ENCODE measurements around the gene SHISAL1.

Gene SHISAL1

GRCh38 chr22:44229331-44229730 is 83.4 kb downstream of the SHISAL1 start:
- H3K4me3 ChIP-seq (ENCODE audit: low read depth in 1 of 2, low read length in 2 of 2) = no peak overlapping the region
- no peaks in the 10 kb centered on the region for H3K4me1 ChIP-seq (ENCODE audit: insufficient read depth, low read length)
- no peak overlapping the region for H3K27ac ChIP-seq (ENCODE audit: low read depth, low read length)
- H3K9me3 ChIP-seq (ENCODE audit: low read length) = no peaks in the 10 kb centered on the region
- H3K36me3 ChIP-seq (ENCODE audit: insufficient read depth, low read length) = no peaks in the 10 kb centered on the region
- H3K9ac ChIP-seq (ENCODE audit: low read length) = no peak overlapping the region
- peaks cover 0 to 3% of the 10 kb centered on the region in 2 donors for H3K27me3 ChIP-seq (ENCODE audit: control insufficient read depth in 1 of 2, insufficient read depth in 2 of 2, low read length in 2 of 2)

DNA sequence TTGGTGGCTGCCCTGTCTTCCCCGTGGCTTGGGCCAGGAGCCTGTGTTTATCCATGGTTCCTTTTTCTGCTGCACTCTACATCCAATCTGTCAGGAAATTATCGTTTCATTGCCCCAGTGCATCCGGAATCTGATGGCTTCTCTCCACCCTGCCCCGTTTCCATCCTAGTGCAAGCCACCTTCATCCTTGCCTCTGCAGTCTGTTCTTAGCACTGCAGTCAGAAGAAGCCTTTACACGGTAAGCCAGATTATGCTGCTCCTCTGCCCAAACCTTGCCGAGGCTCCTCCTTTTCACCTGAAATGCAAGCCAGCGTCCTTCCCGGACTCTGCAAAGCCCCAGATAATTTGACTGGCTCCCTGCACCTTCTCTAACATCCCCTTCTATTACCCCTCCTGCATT is 86.9 kb downstream of the SHISAL1 start:
- Histone ChIP-seq H3K27ac (ENCODE audit: low read depth, low read length) (no peak overlapping the region), H3K9ac (ENCODE audit: low read length) (no peak overlapping the region), H3K27me3 (ENCODE audit: control insufficient read depth in 1 of 2, insufficient read depth in 2 of 2, low read length in 2 of 2) (peaks cover 0 to 3% of the 10 kb centered on the region in 2 donors), H3K9me3 (ENCODE audit: low read length) (no peaks in the 10 kb centered on the region), H3K4me1 (ENCODE audit: insufficient read depth, low read length) (no peaks in the 10 kb centered on the region), H3K4me3 (ENCODE audit: low read depth in 1 of 2, low read length in 2 of 2) (no peak overlapping the region), H3K36me3 (ENCODE audit: insufficient read depth, low read length) (no peaks in the 10 kb centered on the region)

GRCh38 chr22:44225091-44225689 is 87.6 kb downstream of the SHISAL1 start:
- no peak overlapping the region for H3K27ac ChIP-seq (ENCODE audit: low read depth, low read length)
- H3K4me1 ChIP-seq (ENCODE audit: insufficient read depth, low read length) = no peaks in the 10 kb centered on the region
- H3K9ac ChIP-seq (ENCODE audit: low read length) = no peak overlapping the region
- H3K36me3 ChIP-seq (ENCODE audit: insufficient read depth, low read length) = no peaks in the 10 kb centered on the region
- no peak overlapping the region for H3K4me3 ChIP-seq (ENCODE audit: low read depth in 1 of 2, low read length in 2 of 2)
- no peaks in the 10 kb centered on the region for H3K9me3 ChIP-seq (ENCODE audit: low read length)
- peaks cover 0 to 3% of the 10 kb centered on the region in 2 donors for H3K27me3 ChIP-seq (ENCODE audit: control insufficient read depth in 1 of 2, insufficient read depth in 2 of 2, low read length in 2 of 2)

DNA sequence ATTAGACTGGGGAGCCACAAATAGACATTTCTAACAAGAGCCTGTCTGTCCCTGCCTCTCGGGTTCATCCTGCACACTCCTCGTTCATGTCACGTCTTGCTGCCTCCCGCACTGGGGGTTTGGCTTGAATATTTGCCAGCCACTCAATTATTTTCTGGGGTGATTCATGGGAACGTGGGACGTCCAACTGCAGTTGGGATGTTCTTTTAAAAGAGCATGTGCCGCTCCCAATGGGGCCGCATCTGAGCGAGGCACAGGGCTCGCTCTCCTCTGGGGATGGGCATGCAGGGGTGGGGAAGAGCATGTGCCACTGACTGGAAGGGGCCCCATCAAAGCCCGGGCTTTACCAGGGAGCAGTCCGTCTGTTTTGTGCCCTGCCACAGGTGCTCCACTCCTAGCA is 88.6 kb downstream of the SHISAL1 start:
- Histone ChIP-seq H3K27me3 (ENCODE audit: control insufficient read depth in 1 of 2, insufficient read depth in 2 of 2, low read length in 2 of 2) (peaks cover 0 to 3% of the 10 kb centered on the region in 2 donors), H3K9me3 (ENCODE audit: low read length) (no peaks in the 10 kb centered on the region), H3K27ac (ENCODE audit: low read depth, low read length) (no peak overlapping the region), H3K4me1 (ENCODE audit: insufficient read depth, low read length) (no peaks in the 10 kb centered on the region), H3K4me3 (ENCODE audit: low read depth in 1 of 2, low read length in 2 of 2) (no peak overlapping the region), H3K36me3 (ENCODE audit: insufficient read depth, low read length) (no peaks in the 10 kb centered on the region), H3K9ac (ENCODE audit: low read length) (no peak overlapping the region)

DNA sequence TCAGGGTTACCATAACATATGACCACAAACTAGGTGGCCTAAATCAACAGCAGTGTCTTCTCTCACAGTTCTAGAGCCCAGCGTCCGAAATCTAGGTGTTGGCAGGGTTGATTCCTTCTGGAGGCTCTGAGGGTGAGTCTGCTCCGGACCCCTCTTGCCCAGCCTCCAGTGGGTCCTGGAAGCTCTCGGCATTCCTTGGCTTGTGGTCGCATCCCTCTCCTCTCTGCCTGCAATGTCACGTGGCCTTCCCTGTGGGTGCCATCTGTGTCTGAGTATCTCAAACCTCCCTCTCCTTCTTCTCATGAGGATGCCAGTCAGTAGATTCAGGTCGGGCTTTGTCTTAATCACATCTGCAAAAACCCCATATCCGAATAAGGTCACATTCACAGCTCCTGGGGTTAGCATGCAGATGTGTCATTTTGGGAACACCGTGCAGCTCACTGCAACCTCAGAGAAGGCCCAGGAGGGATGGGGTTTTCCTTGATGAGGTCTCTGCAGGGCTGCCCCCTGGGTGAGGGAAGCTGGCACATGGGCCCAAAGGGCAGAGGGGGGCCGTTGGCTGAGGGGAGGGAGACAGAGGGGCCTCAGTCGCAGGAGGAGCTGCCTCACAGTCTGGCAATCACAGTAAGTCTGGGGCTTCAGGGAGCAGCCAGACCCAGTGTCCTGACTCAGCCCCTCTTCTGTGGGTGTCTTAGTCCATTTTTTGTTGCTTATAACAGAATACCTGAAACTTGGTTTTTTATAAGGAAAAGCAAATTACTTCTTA is 90.9 kb downstream of the SHISAL1 start:
- Histone ChIP-seq H3K9ac (ENCODE audit: low read length) (no peak overlapping the region), H3K36me3 (ENCODE audit: insufficient read depth, low read length) (no peaks in the 10 kb centered on the region), H3K9me3 (ENCODE audit: low read length) (no peaks in the 10 kb centered on the region), H3K27ac (ENCODE audit: low read depth, low read length) (no peak overlapping the region), H3K4me1 (ENCODE audit: insufficient read depth, low read length) (no peaks in the 10 kb centered on the region), H3K4me3 (ENCODE audit: low read depth in 1 of 2, low read length in 2 of 2) (no peak overlapping the region), H3K27me3 (ENCODE audit: control insufficient read depth in 1 of 2, insufficient read depth in 2 of 2, low read length in 2 of 2) (peaks cover 0 to 3% of the 10 kb centered on the region in 2 donors)

GRCh38 chr22:44220727-44221680 is 91.7 kb downstream of the SHISAL1 start:
- Histone ChIP-seq H3K36me3 (ENCODE audit: insufficient read depth, low read length) (no peaks in the 10 kb centered on the region), H3K9ac (ENCODE audit: low read length) (no peak overlapping the region), H3K4me1 (ENCODE audit: insufficient read depth, low read length) (no peaks in the 10 kb centered on the region), H3K4me3 (ENCODE audit: low read depth in 1 of 2, low read length in 2 of 2) (no peak overlapping the region), H3K27ac (ENCODE audit: low read depth, low read length) (no peak overlapping the region), H3K27me3 (ENCODE audit: control insufficient read depth in 1 of 2, insufficient read depth in 2 of 2, low read length in 2 of 2) (peaks cover 0 to 3% of the 10 kb centered on the region in 2 donors), H3K9me3 (ENCODE audit: low read length) (no peaks in the 10 kb centered on the region)

DNA sequence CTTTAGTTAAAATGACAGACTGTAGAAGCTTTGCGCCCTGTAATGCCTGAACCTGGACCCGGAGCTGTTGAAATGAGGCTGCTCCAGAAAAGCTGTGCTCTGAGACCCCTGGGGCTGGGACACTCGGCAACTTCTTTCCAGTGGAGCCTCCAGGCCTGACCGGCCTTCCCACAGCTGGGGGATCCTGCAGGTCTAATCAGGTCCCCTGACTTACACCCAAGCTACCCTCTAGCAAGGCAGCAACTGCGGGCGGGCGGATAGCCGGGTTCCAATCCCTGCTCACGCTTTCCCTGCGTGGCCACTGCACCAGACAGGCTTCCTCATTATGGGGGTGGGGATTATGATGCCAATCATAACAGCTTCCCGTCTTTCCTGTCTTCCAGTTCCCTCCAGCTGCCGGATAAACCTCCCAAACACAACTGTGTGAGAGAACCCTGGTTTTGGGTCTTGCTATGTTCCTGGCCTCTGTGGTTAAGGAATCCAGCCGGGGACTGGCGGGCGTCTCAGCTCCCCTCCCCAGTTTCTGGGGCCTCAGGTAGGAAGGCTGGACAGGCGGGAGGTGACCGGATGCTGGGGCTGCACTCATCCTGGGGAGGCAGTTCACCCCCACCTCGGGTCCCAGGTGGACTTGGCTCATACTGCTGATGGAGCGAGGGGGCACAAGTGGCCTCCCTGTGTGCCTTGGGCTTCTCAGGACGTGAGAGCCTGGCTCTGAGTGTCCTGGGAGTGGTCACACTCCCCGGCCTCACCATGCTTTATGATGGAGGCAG is 93.5 kb downstream of the SHISAL1 start:
- no peaks in the 10 kb centered on the region for H3K9me3 ChIP-seq (ENCODE audit: low read length)
- no peak overlapping the region for H3K27ac ChIP-seq (ENCODE audit: low read depth, low read length)
- H3K4me3 ChIP-seq (ENCODE audit: low read depth in 1 of 2, low read length in 2 of 2) = no peak overlapping the region
- no peaks in the 10 kb centered on the region for H3K27me3 ChIP-seq (ENCODE audit: control insufficient read depth in 1 of 2, insufficient read depth in 2 of 2, low read length in 2 of 2)
- H3K9ac ChIP-seq (ENCODE audit: low read length) = no peak overlapping the region
- H3K4me1 ChIP-seq (ENCODE audit: insufficient read depth, low read length) = no peaks in the 10 kb centered on the region
- no peaks in the 10 kb centered on the region for H3K36me3 ChIP-seq (ENCODE audit: insufficient read depth, low read length)

GRCh38 chr22:44218071-44218470 is 94.7 kb downstream of the SHISAL1 start:
- Histone ChIP-seq H3K9ac (ENCODE audit: low read length) (no peak overlapping the region), H3K4me1 (ENCODE audit: insufficient read depth, low read length) (no peaks in the 10 kb centered on the region), H3K27me3 (ENCODE audit: control insufficient read depth in 1 of 2, insufficient read depth in 2 of 2, low read length in 2 of 2) (no peaks in the 10 kb centered on the region), H3K27ac (ENCODE audit: low read depth, low read length) (no peak overlapping the region), H3K9me3 (ENCODE audit: low read length) (no peaks in the 10 kb centered on the region), H3K36me3 (ENCODE audit: insufficient read depth, low read length) (no peaks in the 10 kb centered on the region), H3K4me3 (ENCODE audit: low read depth in 1 of 2, low read length in 2 of 2) (no peak overlapping the region)

- H3K9ac ChIP-seq (ENCODE audit: low read length) = no peak overlapping the region
- H3K4me1 ChIP-seq (ENCODE audit: insufficient read depth, low read length) = peaks cover 7% of the 10 kb centered on the region
- no peaks in the 10 kb centered on the region for H3K27me3 ChIP-seq (ENCODE audit: control insufficient read depth in 1 of 2, insufficient read depth in 2 of 2, low read length in 2 of 2)
- no peaks in the 10 kb centered on the region for H3K9me3 ChIP-seq (ENCODE audit: low read length)
- H3K4me3 ChIP-seq (ENCODE audit: low read depth in 1 of 2, low read length in 2 of 2) = no peak overlapping the region
- no peaks in the 10 kb centered on the region for H3K36me3 ChIP-seq (ENCODE audit: insufficient read depth, low read length)
- no peak overlapping the region for H3K27ac ChIP-seq (ENCODE audit: low read depth, low read length)
Observed at GRCh38 chr22:44217346-44217745, 95.4 kb downstream of the SHISAL1 start.

- no peaks in the 10 kb centered on the region for H3K36me3 ChIP-seq (ENCODE audit: insufficient read depth, low read length)
- no peaks in the 10 kb centered on the region for H3K27me3 ChIP-seq (ENCODE audit: control insufficient read depth in 1 of 2, insufficient read depth in 2 of 2, low read length in 2 of 2)
- peaks cover 16% of the 10 kb centered on the region for H3K4me1 ChIP-seq (ENCODE audit: insufficient read depth, low read length)
- no peak overlapping the region for H3K9ac ChIP-seq (ENCODE audit: low read length)
- no peak overlapping the region for H3K4me3 ChIP-seq (ENCODE audit: low read depth in 1 of 2, low read length in 2 of 2)
- H3K9me3 ChIP-seq (ENCODE audit: low read length) = no peaks in the 10 kb centered on the region
- no peak overlapping the region for H3K27ac ChIP-seq (ENCODE audit: low read depth, low read length)
Observed at GRCh38 chr22:44215287-44215686, 97.5 kb downstream of the SHISAL1 start.

GRCh38 chr22:44214764-44215163 is 98.0 kb downstream of the SHISAL1 start:
- Histone ChIP-seq H3K36me3 (ENCODE audit: insufficient read depth, low read length) (no peaks in the 10 kb centered on the region), H3K27me3 (ENCODE audit: control insufficient read depth in 1 of 2, insufficient read depth in 2 of 2, low read length in 2 of 2) (no peaks in the 10 kb centered on the region), H3K27ac (ENCODE audit: low read depth, low read length) (no peak overlapping the region), H3K9ac (ENCODE audit: low read length) (no peak overlapping the region), H3K4me1 (ENCODE audit: insufficient read depth, low read length) (peaks cover 16% of the 10 kb centered on the region), H3K9me3 (ENCODE audit: low read length) (no peaks in the 10 kb centered on the region), H3K4me3 (ENCODE audit: low read depth in 1 of 2, low read length in 2 of 2) (no peak overlapping the region)
